ENCODE data around the gene TOX2. TPM values are rescaled to one million over a fixed set of nuclear protein-coding genes. Genes with fewer than 3 reads are reported as not detected.

Gene TOX2
- total and polyA plus RNA-seq, 2 of the 8 experiments (the other 6 are each of a cell fraction or from before 2014, with no cell fraction given) = 1.8 to 3.4 TPM

GRCh38 chr20:43906505-43907034 lies 8.1 kb upstream of the TOX2 start (continued):
- TF ChIP-seq, protein P1, sequence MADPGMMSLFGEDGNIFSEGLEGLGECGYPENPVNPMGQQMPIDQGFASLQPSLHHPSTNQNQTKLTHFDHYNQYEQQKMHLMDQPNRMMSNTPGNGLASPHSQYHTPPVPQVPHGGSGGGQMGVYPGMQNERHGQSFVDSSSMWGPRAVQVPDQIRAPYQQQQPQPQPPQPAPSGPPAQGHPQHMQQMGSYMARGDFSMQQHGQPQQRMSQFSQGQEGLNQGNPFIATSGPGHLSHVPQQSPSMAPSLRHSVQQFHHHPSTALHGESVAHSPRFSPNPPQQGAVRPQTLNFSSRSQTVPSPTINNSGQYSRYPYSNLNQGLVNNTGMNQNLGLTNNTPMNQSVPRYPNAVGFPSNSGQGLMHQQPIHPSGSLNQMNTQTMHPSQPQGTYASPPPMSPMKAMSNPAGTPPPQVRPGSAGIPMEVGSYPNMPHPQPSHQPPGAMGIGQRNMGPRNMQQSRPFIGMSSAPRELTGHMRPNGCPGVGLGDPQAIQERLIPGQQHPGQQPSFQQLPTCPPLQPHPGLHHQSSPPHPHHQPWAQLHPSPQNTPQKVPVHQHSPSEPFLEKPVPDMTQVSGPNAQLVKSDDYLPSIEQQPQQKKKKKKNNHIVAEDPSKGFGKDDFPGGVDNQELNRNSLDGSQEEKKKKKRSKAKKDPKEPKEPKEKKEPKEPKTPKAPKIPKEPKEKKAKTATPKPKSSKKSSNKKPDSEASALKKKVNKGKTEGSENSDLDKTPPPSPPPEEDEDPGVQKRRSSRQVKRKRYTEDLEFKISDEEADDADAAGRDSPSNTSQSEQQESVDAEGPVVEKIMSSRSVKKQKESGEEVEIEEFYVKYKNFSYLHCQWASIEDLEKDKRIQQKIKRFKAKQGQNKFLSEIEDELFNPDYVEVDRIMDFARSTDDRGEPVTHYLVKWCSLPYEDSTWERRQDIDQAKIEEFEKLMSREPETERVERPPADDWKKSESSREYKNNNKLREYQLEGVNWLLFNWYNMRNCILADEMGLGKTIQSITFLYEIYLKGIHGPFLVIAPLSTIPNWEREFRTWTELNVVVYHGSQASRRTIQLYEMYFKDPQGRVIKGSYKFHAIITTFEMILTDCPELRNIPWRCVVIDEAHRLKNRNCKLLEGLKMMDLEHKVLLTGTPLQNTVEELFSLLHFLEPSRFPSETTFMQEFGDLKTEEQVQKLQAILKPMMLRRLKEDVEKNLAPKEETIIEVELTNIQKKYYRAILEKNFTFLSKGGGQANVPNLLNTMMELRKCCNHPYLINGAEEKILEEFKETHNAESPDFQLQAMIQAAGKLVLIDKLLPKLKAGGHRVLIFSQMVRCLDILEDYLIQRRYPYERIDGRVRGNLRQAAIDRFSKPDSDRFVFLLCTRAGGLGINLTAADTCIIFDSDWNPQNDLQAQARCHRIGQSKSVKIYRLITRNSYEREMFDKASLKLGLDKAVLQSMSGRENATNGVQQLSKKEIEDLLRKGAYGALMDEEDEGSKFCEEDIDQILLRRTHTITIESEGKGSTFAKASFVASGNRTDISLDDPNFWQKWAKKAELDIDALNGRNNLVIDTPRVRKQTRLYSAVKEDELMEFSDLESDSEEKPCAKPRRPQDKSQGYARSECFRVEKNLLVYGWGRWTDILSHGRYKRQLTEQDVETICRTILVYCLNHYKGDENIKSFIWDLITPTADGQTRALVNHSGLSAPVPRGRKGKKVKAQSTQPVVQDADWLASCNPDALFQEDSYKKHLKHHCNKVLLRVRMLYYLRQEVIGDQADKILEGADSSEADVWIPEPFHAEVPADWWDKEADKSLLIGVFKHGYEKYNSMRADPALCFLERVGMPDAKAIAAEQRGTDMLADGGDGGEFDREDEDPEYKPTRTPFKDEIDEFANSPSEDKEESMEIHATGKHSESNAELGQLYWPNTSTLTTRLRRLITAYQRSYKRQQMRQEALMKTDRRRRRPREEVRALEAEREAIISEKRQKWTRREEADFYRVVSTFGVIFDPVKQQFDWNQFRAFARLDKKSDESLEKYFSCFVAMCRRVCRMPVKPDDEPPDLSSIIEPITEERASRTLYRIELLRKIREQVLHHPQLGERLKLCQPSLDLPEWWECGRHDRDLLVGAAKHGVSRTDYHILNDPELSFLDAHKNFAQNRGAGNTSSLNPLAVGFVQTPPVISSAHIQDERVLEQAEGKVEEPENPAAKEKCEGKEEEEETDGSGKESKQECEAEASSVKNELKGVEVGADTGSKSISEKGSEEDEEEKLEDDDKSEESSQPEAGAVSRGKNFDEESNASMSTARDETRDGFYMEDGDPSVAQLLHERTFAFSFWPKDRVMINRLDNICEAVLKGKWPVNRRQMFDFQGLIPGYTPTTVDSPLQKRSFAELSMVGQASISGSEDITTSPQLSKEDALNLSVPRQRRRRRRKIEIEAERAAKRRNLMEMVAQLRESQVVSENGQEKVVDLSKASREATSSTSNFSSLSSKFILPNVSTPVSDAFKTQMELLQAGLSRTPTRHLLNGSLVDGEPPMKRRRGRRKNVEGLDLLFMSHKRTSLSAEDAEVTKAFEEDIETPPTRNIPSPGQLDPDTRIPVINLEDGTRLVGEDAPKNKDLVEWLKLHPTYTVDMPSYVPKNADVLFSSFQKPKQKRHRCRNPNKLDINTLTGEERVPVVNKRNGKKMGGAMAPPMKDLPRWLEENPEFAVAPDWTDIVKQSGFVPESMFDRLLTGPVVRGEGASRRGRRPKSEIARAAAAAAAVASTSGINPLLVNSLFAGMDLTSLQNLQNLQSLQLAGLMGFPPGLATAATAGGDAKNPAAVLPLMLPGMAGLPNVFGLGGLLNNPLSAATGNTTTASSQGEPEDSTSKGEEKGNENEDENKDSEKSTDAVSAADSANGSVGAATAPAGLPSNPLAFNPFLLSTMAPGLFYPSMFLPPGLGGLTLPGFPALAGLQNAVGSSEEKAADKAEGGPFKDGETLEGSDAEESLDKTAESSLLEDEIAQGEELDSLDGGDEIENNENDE (IDR thresholded peaks at IDR 0.05; ENCODE audit: insufficient replicate concordance, low read length) = no peak
- TF ChIP-seq EZH2 (IDR thresholded peaks at IDR 0.05; ENCODE audit: low read depth, low read length, severe bottlenecking) = no peak
- TF ChIP-seq, protein P2, sequence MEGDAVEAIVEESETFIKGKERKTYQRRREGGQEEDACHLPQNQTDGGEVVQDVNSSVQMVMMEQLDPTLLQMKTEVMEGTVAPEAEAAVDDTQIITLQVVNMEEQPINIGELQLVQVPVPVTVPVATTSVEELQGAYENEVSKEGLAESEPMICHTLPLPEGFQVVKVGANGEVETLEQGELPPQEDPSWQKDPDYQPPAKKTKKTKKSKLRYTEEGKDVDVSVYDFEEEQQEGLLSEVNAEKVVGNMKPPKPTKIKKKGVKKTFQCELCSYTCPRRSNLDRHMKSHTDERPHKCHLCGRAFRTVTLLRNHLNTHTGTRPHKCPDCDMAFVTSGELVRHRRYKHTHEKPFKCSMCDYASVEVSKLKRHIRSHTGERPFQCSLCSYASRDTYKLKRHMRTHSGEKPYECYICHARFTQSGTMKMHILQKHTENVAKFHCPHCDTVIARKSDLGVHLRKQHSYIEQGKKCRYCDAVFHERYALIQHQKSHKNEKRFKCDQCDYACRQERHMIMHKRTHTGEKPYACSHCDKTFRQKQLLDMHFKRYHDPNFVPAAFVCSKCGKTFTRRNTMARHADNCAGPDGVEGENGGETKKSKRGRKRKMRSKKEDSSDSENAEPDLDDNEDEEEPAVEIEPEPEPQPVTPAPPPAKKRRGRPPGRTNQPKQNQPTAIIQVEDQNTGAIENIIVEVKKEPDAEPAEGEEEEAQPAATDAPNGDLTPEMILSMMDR (IDR thresholded peaks at IDR 0.05; ENCODE audit: control extremely low read depth in 1 of 3, insufficient read depth in 1 of 3, low read depth in 1 of 3, low read length in 3 of 3) = no peak
- no peak for TF ChIP-seq RBBP5 (IDR thresholded peaks at IDR 0.05; ENCODE audit: borderline replicate concordance, low read depth, low read length)
- TF ChIP-seq JUND (IDR thresholded peaks at IDR 0.05; ENCODE audit: low read length) = no peak
- TF ChIP-seq POU5F1 (IDR thresholded peaks at IDR 0.05; ENCODE audit: low read depth, low read length) = no peak
- no peak for TF ChIP-seq TAF7 (optimal IDR thresholded peaks at IDR 0.05; ENCODE audit: borderline replicate concordance, low read depth, low read length)
- no peak for TF ChIP-seq CHD1 (IDR thresholded peaks at IDR 0.05; ENCODE audit: low read depth, low read length)

Measured in H1 (cell line).